ENCODE data around the gene PRODH2. TPM values are rescaled to one million over a fixed set of nuclear protein-coding genes. Genes with fewer than 3 reads are reported as not detected.

PRODH2 gene
- total RNA-seq, 1 experiment from 2014 or later = 0.44 TPM

DNA sequence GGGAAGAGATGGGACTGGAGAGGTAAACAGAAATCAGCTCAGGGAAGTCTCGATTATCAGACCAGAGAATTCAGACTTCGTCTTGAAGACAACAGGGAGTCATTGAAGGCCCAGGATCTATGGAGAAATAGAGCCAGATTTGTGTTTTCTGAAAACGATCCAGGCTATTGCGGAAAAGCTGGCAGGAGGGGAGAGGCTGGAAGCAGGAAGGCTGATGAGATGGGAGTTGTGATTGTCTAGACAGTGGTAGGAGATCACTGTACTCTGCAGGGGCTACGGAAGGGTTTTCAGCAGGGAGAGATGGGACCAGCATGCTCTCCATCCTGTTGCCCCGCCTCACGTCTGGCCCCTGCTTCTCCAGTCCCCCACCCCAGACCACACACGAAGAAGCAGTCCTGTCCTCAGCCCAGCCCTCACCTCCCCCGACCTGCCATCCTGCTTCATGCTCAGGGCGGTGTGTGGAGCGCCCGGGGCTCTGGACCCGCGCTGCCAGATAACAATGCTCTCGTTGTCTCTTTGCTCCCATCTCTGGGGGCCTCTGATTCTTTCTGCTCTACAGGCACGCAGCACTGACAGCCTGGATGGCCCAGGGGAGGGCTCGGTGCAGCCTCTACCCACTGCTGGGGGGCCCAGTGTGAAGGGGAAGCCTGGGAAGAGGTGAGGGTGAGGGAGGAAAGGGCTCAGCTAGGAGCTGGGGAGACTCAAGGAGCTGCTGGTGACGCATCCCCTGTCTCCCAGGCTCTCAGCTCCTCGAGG lies 35.4 kb downstream of the PRODH2 start:
- intact Hi-C loops (cut with micrococcal nuclease) = no loop called here
- Histone ChIP-seq H3K9me3 (ENCODE audit: control insufficient read depth in 1 of 2, insufficient read depth in 1 of 2, low read depth in 1 of 2, low read length in 2 of 2) (no peaks in the 10 kb centered on the region), H3K36me3 (ENCODE audit: control insufficient read depth in 1 of 2, insufficient read depth in 2 of 2, low read length in 2 of 2) (peaks cover 0 to 4% of the 10 kb centered on the region in 2 experiments; a peak in 2 of 4 replicates), H3K4me3 (replicated peaks in 1 of 2; ENCODE audit: low read depth in 1 of 2, low read length in 2 of 2) (no peak overlapping the region), H3K27me3 (ENCODE audit: insufficient read depth, low read length) (no peaks in the 10 kb centered on the region), H3K27ac (ENCODE audit: low read depth, low read length) (no peak overlapping the region), H3K9ac (ENCODE audit: low read length) (no peak overlapping the region), H3K79me2 (ENCODE audit: insufficient read depth, low read length) (0 out of 2 replicates have a peak, but pooled peaks cover 3% of the 10 kb centered on the region), H4K20me1 (ENCODE audit: insufficient read depth) (no peaks in the 10 kb centered on the region), H3K4me2 (ENCODE audit: low read length) (no peak overlapping the region), H2AFZ (ENCODE audit: low read depth, low read length, poor library complexity, severe bottlenecking) (no peak overlapping the region), H3K9me2 (ENCODE audit: insufficient read depth) (no peaks in the 10 kb centered on the region), H3K4me1 (ENCODE audit: control insufficient read depth in 1 of 2, insufficient read depth in 2 of 2, low read length in 2 of 2) (peaks cover 9 to 16% of the 10 kb centered on the region in 2 experiments; a peak in 3 of 4 replicates)
- CTCF ChIA-PET = no interaction called here
- DNase-seq (ENCODE audit: low read depth, low spot score) (no peak), ATAC-seq (no peak)
- no TSS peak for BruUV-seq (replicated peaks)
- no peak for TF ChIP-seq POLR2AphosphoS5 (IDR thresholded peaks at IDR 0.05; ENCODE audit: low read depth, low read length)
- TF ChIP-seq, protein P1, sequence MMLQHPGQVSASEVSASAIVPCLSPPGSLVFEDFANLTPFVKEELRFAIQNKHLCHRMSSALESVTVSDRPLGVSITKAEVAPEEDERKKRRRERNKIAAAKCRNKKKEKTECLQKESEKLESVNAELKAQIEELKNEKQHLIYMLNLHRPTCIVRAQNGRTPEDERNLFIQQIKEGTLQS (IDR thresholded peaks at IDR 0.05) = no peak
- TF ChIP-seq REST (IDR thresholded peaks at IDR 0.05; ENCODE audit: low read depth) = no peak
- TF ChIP-seq CEBPB (IDR thresholded peaks at IDR 0.05; ENCODE audit: low read depth) = no peak
- no peak for TF ChIP-seq POLR2A (IDR thresholded peaks at IDR 0.05; ENCODE audit: borderline replicate concordance, extremely low read depth, insufficient read depth, insufficient read length)
- no peak for TF ChIP-seq ELF1 (IDR thresholded peaks at IDR 0.05; ENCODE audit: borderline replicate concordance, low read depth)
- no peak for TF ChIP-seq ZNF274 (IDR thresholded peaks at IDR 0.05; ENCODE audit: low read depth, low read length)
- TF ChIP-seq, protein P2, sequence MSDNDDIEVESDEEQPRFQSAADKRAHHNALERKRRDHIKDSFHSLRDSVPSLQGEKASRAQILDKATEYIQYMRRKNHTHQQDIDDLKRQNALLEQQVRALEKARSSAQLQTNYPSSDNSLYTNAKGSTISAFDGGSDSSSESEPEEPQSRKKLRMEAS (IDR thresholded peaks at IDR 0.05) = no peak
- no peak for TF ChIP-seq RAD21 (IDR thresholded peaks at IDR 0.05; ENCODE audit: low read depth)
- RAD21 ChIA-PET (ENCODE audit: low non-redundant PET in 1 of 2, low total read pairs in 2 of 2, uncharacterized antibody in 2 of 2, unreplicated experiment in 2 of 2) = no interaction called here
- POLR2A ChIA-PET = no interaction called here
